Hepatocyte (in vitro differentiated cells): ENCODE measurements around the gene TNFRSF6B.

Experiments used
- EZH2phosphoT487 ChIP-seq: fragments of 200-600 bp; sonication (generic); IDR thresholded peaks from one replicate; pipeline ENCODE4 v1.6.1; 2018; ENCODE audit warnings: antibody characterized with exemption, mild to moderate bottlenecking, low read depth, moderate library complexity; ENCODE audit not compliant: unreplicated experiment, severe bottlenecking
- TF ChIP-seq, protein P1 (sequence below): fragments of 200-600 bp; sonication (generic); IDR thresholded peaks from 2 replicates; pipeline ENCODE4 v1.5.1; 2016; ENCODE audit warnings: antibody characterized with exemption, mild to moderate bottlenecking; ENCODE audit not compliant: poor library complexity

DNA sequence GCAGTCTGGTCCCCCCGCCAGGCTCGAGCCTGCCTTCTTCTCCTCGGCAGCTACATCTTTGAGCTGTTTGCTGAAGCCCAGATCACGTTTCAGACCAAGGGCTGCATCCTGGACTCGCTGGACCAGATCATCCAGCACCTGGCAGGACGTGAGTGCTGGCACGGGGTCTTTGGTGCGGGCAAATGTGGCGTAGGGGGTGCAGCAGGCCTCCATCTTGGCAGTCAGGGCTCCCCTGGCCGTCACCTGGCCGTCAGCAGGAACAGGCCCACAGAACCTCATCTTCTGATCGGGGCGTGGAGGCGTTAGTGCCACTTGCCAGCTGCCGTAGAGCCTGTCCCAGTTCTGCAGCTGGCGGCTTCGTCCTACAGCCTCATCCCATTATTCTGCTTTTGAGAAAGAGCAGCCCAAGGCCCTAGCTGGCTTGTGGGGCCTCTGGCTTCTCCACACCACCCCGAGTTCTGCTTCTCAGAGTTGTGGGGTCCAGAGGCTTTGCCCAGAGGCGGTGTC, 16.6 kb upstream of the TNFRSF6B start:
- TF ChIP-seq, protein P1, sequence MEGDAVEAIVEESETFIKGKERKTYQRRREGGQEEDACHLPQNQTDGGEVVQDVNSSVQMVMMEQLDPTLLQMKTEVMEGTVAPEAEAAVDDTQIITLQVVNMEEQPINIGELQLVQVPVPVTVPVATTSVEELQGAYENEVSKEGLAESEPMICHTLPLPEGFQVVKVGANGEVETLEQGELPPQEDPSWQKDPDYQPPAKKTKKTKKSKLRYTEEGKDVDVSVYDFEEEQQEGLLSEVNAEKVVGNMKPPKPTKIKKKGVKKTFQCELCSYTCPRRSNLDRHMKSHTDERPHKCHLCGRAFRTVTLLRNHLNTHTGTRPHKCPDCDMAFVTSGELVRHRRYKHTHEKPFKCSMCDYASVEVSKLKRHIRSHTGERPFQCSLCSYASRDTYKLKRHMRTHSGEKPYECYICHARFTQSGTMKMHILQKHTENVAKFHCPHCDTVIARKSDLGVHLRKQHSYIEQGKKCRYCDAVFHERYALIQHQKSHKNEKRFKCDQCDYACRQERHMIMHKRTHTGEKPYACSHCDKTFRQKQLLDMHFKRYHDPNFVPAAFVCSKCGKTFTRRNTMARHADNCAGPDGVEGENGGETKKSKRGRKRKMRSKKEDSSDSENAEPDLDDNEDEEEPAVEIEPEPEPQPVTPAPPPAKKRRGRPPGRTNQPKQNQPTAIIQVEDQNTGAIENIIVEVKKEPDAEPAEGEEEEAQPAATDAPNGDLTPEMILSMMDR: no peak
- no peak for TF ChIP-seq EZH2phosphoT487
